H9 (cell line): ENCODE results near the gene NDUFA1. TPM values are rescaled to one million over a fixed set of nuclear protein-coding genes. Genes with fewer than 3 reads are reported as not detected.

Experiments
- DNase-seq: peaks from one replicate; pipeline ENCODE4 v3.0.0-alpha.2; 2017
- H2AFZ ChIP-seq: one replicate; pipeline ENCODE4 v1.6.1; 2013; ENCODE audit warnings: mild to moderate bottlenecking, low read length, control low read depth, moderate library complexity
- H2AK5ac ChIP-seq: 2 replicates; pipeline ENCODE4 v1.6.1; 2013; ENCODE audit warnings: low read length, control low read depth, mixed read lengths; ENCODE audit not compliant: insufficient read length
- H2BK120ac ChIP-seq: one replicate; pipeline ENCODE4 v1.6.1; 2013; ENCODE audit warnings: low read depth, mild to moderate bottlenecking, low read length, control low read depth, inconsistent platforms; ENCODE audit not compliant: poor library complexity, severe bottlenecking
- H2BK12ac ChIP-seq: 2 replicates; pipeline ENCODE4 v1.6.1; 2013; ENCODE audit warnings: low read length, control low read depth, mixed read lengths, low read depth; ENCODE audit not compliant: insufficient read length
- H2BK15ac ChIP-seq: 2 replicates; pipeline ENCODE4 v1.6.1; 2013; ENCODE audit warnings: low read depth, low read length, control low read depth
- H2BK20ac ChIP-seq: one replicate; pipeline ENCODE4 v1.6.1; 2013; ENCODE audit warnings: low read depth, mild to moderate bottlenecking, low read length, control low read depth, inconsistent platforms; ENCODE audit not compliant: poor library complexity, severe bottlenecking
- H2BK5ac ChIP-seq: 2 replicates; pipeline ENCODE4 v1.6.1; 2013; ENCODE audit warnings: low read length, control low read depth, mixed read lengths; ENCODE audit not compliant: insufficient read length
- H3K14ac ChIP-seq: 2 replicates; pipeline ENCODE4 v1.6.1; 2013; ENCODE audit warnings: low read length, control low read depth; ENCODE audit not compliant: insufficient read depth
- H3K18ac ChIP-seq: 2 replicates; pipeline ENCODE4 v1.6.1; 2013; ENCODE audit warnings: low read depth, mild to moderate bottlenecking, mixed read lengths, low read length, control low read depth; ENCODE audit not compliant: insufficient read length
- H3K23ac ChIP-seq: 2 replicates; pipeline ENCODE4 v1.6.1; 2013; ENCODE audit warnings: low read length, control low read depth, mixed read lengths, low read depth; ENCODE audit not compliant: insufficient read length
- H3K23me2 ChIP-seq: 2 replicates; pipeline ENCODE4 v1.6.1; 2013; ENCODE audit warnings: low read depth, mild to moderate bottlenecking, mixed read lengths, low read length, control low read depth; ENCODE audit not compliant: insufficient read length, poor library complexity, severe bottlenecking
- H3K27ac ChIP-seq: 2 replicates; pipeline ENCODE4 v1.5.1; 2013; ENCODE audit warnings: low read length, control low read depth, mixed read lengths, low read depth; ENCODE audit not compliant: insufficient read length
- H3K27me3 ChIP-seq: 2 replicates; pipeline ENCODE4 v1.6.1; 2013; ENCODE audit warnings: low read length, control low read depth, inconsistent platforms; ENCODE audit not compliant: insufficient read depth
- H3K4ac ChIP-seq: 2 replicates; pipeline ENCODE4 v1.6.1; 2013; ENCODE audit warnings: low read depth, mild to moderate bottlenecking, control low read depth, inconsistent platforms, low read length, moderate library complexity
- H3K4me1 ChIP-seq: 2 replicates; pipeline ENCODE4 v1.6.1; 2013; ENCODE audit warnings: low read length, control low read depth, inconsistent platforms; ENCODE audit not compliant: insufficient read depth
- H3K4me2 ChIP-seq: 2 replicates; pipeline ENCODE4 v1.6.1; 2013; ENCODE audit warnings: low read length, control low read depth, mixed read lengths; ENCODE audit not compliant: insufficient read length, insufficient read depth
- H3K56ac ChIP-seq: 2 replicates; pipeline ENCODE4 v1.6.1; 2013; ENCODE audit warnings: low read depth, mild to moderate bottlenecking, mixed read lengths, low read length, control low read depth; ENCODE audit not compliant: insufficient read length
- H3K79me1 ChIP-seq: 2 replicates; pipeline ENCODE4 v1.6.1; 2013; ENCODE audit warnings: low read depth, mild to moderate bottlenecking, moderate library complexity, low read length, control low read depth, inconsistent platforms; ENCODE audit not compliant: insufficient read depth, poor library complexity, severe bottlenecking
- H3K79me2 ChIP-seq: 2 replicates; pipeline ENCODE4 v1.6.1; 2013; ENCODE audit warnings: low read length, control low read depth, inconsistent platforms; ENCODE audit not compliant: insufficient read depth
- H3K9ac ChIP-seq: 2 replicates; pipeline ENCODE4 v1.6.1; 2013; ENCODE audit warnings: low read length, control low read depth, mixed read lengths; ENCODE audit not compliant: insufficient read length; ENCODE audit errors: extremely low read depth
- H3K9me3 ChIP-seq: one replicate; pipeline ENCODE4 v1.6.1; 2013; ENCODE audit warnings: low read depth, low read length, inconsistent platforms; ENCODE audit not compliant: control insufficient read depth
- H3T11ph ChIP-seq: one replicate; pipeline ENCODE4 v1.6.1; 2013; ENCODE audit warnings: mild to moderate bottlenecking, low read length, control low read depth, inconsistent platforms
- H4K20me1 ChIP-seq: one replicate; pipeline ENCODE4 v1.6.1; 2013; ENCODE audit not compliant: control insufficient read depth, insufficient read length, insufficient read depth
- H4K5ac ChIP-seq: 2 replicates; pipeline ENCODE4 v1.6.1; 2013; ENCODE audit warnings: low read depth, mild to moderate bottlenecking, mixed read lengths, low read length, control low read depth; ENCODE audit not compliant: insufficient read length
- H4K8ac ChIP-seq: replicated peaks from 2 replicates; pipeline ENCODE4 v1.6.1; 2013; ENCODE audit warnings: low read length, control low read depth, mixed read lengths, low read depth; ENCODE audit not compliant: insufficient read length
- H4K91ac ChIP-seq: 2 replicates; pipeline ENCODE4 v1.6.1; 2013; ENCODE audit warnings: low read depth, mild to moderate bottlenecking, moderate library complexity, mixed read lengths, low read length, control low read depth; ENCODE audit not compliant: insufficient read length
- H3K27ac Mint-ChIP-seq, 3 experiments: 2 replicates in 2 of 3; 3 replicates in 1 of 3; pipeline ENCODE4 v1.8.0; 2020 to 2021; ENCODE audit warnings: mixed read lengths in 3 of 3, mild to moderate bottlenecking in 1 of 3, moderate library complexity in 1 of 3
- H3K27me3 Mint-ChIP-seq: 2 replicates; pipeline ENCODE4 v1.8.0; 2021; ENCODE audit warnings: low read depth, mild to moderate bottlenecking, moderate library complexity, mixed read lengths
- H3K36me3 Mint-ChIP-seq, 3 experiments: 2 replicates in 2 of 3; 3 replicates in 1 of 3; pipeline ENCODE4 v1.8.0; 2020 to 2021; ENCODE audit warnings: low read depth in 3 of 3, mixed read lengths in 3 of 3; ENCODE audit not compliant: insufficient read depth in 1 of 3
- H3K4me1 Mint-ChIP-seq, 2 experiments: 2 replicates each; pipeline ENCODE4 v1.8.0; 2020; ENCODE audit warnings: mixed read lengths in 2 of 2
- H3K4me3 Mint-ChIP-seq, 2 experiments: 2 replicates in 1 of 2; 3 replicates in 1 of 2; pipeline ENCODE4 v1.8.0; 2020 to 2021; ENCODE audit warnings: mild to moderate bottlenecking in 2 of 2, mixed read lengths in 2 of 2, moderate library complexity in 1 of 2
- H3K9me3 Mint-ChIP-seq, 2 experiments: 2 replicates in 1 of 2; 3 replicates in 1 of 2; pipeline ENCODE4 v1.8.0; 2020; ENCODE audit warnings: mild to moderate bottlenecking in 2 of 2, mixed read lengths in 2 of 2, moderate library complexity in 1 of 2
- WGBS: extraction: QIAGEN DNeasy Blood & Tissue Kit; methylation state at CpG from one replicate; pipeline ENCODE4 v1.1.7; 2013; ENCODE audit warnings: missing lambda C conversion rate, low lambda C conversion rate, mixed read lengths; ENCODE audit not compliant: insufficient read length; ENCODE audit errors: extremely low coverage; 5-methylcytosine and 5-hydroxymethylcytosine counted together
- total RNA-seq: library from RNA; stranded (reverse); gene quantifications from 2 replicates; pipeline ENCODE4 v1.2.1, GENCODE V29; 2021
- TF ChIP-seq, protein P1 (sequence below): fragments of 200-600 bp; sonication (generic); conservative IDR thresholded peaks from 3 replicates; pipeline ENCODE4 v1.8.0; 2021; ENCODE audit warnings: antibody characterized with exemption, mild to moderate bottlenecking

Gene NDUFA1
- total RNA-seq, 1 experiment from 2014 or later: 69.4 TPM

DNA sequence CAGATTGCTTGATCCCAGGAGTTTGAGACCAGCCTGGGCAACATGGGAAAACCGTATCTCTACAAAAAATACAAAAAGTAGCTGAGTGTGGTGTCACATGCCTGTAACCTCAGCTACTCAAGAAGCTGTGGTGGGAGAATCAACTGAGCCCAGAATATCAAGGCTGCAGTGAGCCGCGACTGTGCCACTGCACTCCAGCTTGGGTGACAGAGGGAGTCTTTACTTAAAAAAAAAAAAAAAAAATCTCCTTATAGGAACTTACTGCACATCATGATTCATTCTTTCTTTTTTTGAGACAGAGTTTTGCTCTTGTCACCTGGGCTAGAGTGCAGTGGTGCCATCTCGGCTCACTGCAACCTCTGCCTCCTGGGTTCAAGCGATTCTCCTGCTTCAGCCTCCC, 43.2 kb upstream of the NDUFA1 start:
- Histone ChIP-seq H3T11ph (no peak overlapping the region), H3K18ac (no peak overlapping the region), H3K79me2 (no peaks in the 10 kb centered on the region), H3K4me1 (no peaks in the 10 kb centered on the region), H4K20me1 (no peaks in the 10 kb centered on the region), H2AFZ (no peak overlapping the region), H2BK5ac (no peak overlapping the region), H3K27ac (no peak overlapping the region), H3K9me3 (peaks cover 16% of the 10 kb centered on the region), H3K14ac (no peak overlapping the region), H4K91ac (no peak overlapping the region), H3K4me2 (no peak overlapping the region), H3K9ac (no peak overlapping the region), H3K79me1 (no peaks in the 10 kb centered on the region), H3K23me2 (no peaks in the 10 kb centered on the region), H3K27me3 (no peaks in the 10 kb centered on the region), H3K56ac (no peak overlapping the region), H2BK12ac (no peak overlapping the region), H2BK20ac (no peak overlapping the region), H2BK15ac (no peak overlapping the region), H2AK5ac (no peak overlapping the region), H3K23ac (no peak overlapping the region), H4K8ac (no peak overlapping the region), H4K5ac (no peak overlapping the region), H3K4ac (no peak overlapping the region), H2BK120ac (no peak overlapping the region)
- no peak overlapping the region for H3K4me3 Mint-ChIP-seq
- no peak for DNase-seq
- no peak overlapping the region for H3K27ac Mint-ChIP-seq
- TF ChIP-seq, protein P1, sequence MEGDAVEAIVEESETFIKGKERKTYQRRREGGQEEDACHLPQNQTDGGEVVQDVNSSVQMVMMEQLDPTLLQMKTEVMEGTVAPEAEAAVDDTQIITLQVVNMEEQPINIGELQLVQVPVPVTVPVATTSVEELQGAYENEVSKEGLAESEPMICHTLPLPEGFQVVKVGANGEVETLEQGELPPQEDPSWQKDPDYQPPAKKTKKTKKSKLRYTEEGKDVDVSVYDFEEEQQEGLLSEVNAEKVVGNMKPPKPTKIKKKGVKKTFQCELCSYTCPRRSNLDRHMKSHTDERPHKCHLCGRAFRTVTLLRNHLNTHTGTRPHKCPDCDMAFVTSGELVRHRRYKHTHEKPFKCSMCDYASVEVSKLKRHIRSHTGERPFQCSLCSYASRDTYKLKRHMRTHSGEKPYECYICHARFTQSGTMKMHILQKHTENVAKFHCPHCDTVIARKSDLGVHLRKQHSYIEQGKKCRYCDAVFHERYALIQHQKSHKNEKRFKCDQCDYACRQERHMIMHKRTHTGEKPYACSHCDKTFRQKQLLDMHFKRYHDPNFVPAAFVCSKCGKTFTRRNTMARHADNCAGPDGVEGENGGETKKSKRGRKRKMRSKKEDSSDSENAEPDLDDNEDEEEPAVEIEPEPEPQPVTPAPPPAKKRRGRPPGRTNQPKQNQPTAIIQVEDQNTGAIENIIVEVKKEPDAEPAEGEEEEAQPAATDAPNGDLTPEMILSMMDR: no peak
- no peaks in the 10 kb centered on the region for H3K4me1 Mint-ChIP-seq
- H3K9me3 Mint-ChIP-seq: peaks cover 51 to 55% of the 10 kb centered on the region in 2 experiments
- WGBS: no CpG with 5 or more reads among the region's 5 CpGs
- H3K36me3 Mint-ChIP-seq: peaks cover 22 to 39% (median 35%) of the 10 kb centered on the region in 3 experiments
- H3K27me3 Mint-ChIP-seq: no peaks in the 10 kb centered on the region
